PFSK-1 (cell line): ENCODE results near the gene C10orf62.

Source experiments
- FOXP2 ChIP-seq: optimal IDR thresholded peaks from 2 replicates; pipeline ENCODE3; 2011; ENCODE audit warnings: borderline replicate concordance, control low read depth, inconsistent platforms; ENCODE audit not compliant: insufficient read depth; ENCODE audit errors: extremely low read length, extremely low read depth
- POLR2AphosphoS5 ChIP-seq: IDR thresholded peaks from 2 replicates; pipeline ENCODE4 v1.6.1; 2012; ENCODE audit warnings: low read depth, mild to moderate bottlenecking, control low read depth, low read length, moderate library complexity
- SIN3A ChIP-seq: IDR thresholded peaks from 2 replicates; pipeline ENCODE4 v1.6.1; 2012; ENCODE audit warnings: mild to moderate bottlenecking, low read length, moderate library complexity, borderline replicate concordance; ENCODE audit not compliant: insufficient read depth
- TAF1 ChIP-seq: IDR thresholded peaks from 2 replicates; pipeline ENCODE4 v1.6.1; 2012; ENCODE audit warnings: low read length, control low read depth, borderline replicate concordance; ENCODE audit not compliant: insufficient read depth
- TF ChIP-seq, protein P1 (sequence below), 2 experiments: IDR thresholded peaks; 2 replicates each; pipeline versions ENCODE4 v1.6.1 to v1.8.0; 2011 to 2012; ENCODE audit warnings: low read depth in 2 of 2, low read length in 2 of 2, control low read depth in 1 of 2, inconsistent platforms in 1 of 2, mild to moderate bottlenecking in 1 of 2, moderate library complexity in 1 of 2; ENCODE audit not compliant: insufficient read depth in 1 of 2

Gene C10orf62

DNA sequence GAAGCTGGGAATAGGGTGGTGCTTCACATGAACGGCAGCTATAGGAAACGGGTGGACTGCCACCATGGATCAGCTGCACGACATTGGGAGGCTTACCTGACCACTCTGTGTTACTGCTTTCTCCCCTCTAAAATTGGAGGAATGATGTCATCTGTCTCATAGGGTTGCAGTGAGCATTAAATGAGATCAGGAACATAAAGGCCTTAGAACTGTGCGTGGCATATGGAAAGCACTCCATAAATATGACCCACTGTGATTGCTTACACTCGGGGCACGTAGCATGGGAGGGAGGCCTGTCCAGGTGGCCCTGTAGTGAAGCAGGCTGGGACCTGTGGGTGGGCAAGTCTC is 9.7 kb downstream of the C10orf62 start:
- TF ChIP-seq TAF1 (no peak), SIN3A (no peak), FOXP2 (no peak), POLR2AphosphoS5 (no peak)
- TF ChIP-seq, protein P1, sequence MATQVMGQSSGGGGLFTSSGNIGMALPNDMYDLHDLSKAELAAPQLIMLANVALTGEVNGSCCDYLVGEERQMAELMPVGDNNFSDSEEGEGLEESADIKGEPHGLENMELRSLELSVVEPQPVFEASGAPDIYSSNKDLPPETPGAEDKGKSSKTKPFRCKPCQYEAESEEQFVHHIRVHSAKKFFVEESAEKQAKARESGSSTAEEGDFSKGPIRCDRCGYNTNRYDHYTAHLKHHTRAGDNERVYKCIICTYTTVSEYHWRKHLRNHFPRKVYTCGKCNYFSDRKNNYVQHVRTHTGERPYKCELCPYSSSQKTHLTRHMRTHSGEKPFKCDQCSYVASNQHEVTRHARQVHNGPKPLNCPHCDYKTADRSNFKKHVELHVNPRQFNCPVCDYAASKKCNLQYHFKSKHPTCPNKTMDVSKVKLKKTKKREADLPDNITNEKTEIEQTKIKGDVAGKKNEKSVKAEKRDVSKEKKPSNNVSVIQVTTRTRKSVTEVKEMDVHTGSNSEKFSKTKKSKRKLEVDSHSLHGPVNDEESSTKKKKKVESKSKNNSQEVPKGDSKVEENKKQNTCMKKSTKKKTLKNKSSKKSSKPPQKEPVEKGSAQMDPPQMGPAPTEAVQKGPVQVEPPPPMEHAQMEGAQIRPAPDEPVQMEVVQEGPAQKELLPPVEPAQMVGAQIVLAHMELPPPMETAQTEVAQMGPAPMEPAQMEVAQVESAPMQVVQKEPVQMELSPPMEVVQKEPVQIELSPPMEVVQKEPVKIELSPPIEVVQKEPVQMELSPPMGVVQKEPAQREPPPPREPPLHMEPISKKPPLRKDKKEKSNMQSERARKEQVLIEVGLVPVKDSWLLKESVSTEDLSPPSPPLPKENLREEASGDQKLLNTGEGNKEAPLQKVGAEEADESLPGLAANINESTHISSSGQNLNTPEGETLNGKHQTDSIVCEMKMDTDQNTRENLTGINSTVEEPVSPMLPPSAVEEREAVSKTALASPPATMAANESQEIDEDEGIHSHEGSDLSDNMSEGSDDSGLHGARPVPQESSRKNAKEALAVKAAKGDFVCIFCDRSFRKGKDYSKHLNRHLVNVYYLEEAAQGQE (IDR thresholded peaks at IDR 0.05; ENCODE audit: insufficient read depth in 1 of 2, low read depth in 2 of 2, low read length in 2 of 2) = no peak

- TF ChIP-seq FOXP2 = no peak
- TF ChIP-seq SIN3A = no peak
- TF ChIP-seq TAF1 = no peak
- no peak for TF ChIP-seq POLR2AphosphoS5
- TF ChIP-seq, protein P1 (IDR thresholded peaks at IDR 0.05; ENCODE audit: insufficient read depth in 1 of 2, low read depth in 2 of 2, low read length in 2 of 2) = no peak
Measured at GRCh38 chr10:97600616-97601015, 11.1 kb downstream of the C10orf62 start.

- TF ChIP-seq SIN3A (no peak), TAF1 (no peak), FOXP2 (no peak), POLR2AphosphoS5 (no peak)
- TF ChIP-seq, protein P1 (IDR thresholded peaks at IDR 0.05; ENCODE audit: insufficient read depth in 1 of 2, low read depth in 2 of 2, low read length in 2 of 2) = no peak
Measured at GRCh38 chr10:97601268-97602215, 12.0 kb downstream of the C10orf62 start.

DNA sequence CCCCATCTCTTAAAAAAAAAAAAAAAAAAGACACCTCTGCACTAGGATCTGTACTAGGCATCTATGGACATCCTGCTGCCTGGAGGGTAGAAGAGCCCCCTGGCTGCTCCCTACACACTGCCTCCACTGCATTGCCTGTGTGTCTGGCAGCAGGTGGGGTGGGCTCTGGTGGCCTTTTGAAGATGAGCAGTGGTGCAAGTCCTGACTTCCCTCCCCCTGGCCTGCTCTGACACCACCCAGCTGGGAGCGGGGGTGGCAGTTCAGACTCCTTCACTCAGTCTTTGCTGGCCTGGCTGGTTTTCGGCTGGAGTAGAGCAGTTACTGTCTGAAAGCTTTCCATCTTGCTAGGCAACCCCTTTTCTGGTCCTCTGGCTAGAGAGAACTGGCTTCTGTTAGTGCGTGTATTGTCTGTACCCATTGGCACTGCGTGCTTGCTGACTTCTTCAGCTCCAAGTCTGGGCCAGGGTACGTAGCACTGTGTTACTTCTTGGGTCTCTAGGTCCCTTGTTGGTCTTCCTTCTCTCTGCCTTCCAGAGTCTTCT is 17.6 kb downstream of the C10orf62 start:
- TF ChIP-seq POLR2AphosphoS5 = no peak
- TF ChIP-seq TAF1 = no peak
- TF ChIP-seq, protein P1 (IDR thresholded peaks at IDR 0.05; ENCODE audit: insufficient read depth in 1 of 2, low read depth in 2 of 2, low read length in 2 of 2) = no peak
- no peak for TF ChIP-seq FOXP2
- TF ChIP-seq SIN3A = no peak
